ENCODE data around the gene PRELID1. TPM values are rescaled to one million over a fixed set of nuclear protein-coding genes. Genes with fewer than 3 reads are reported as not detected.

The PRELID1 gene
- total RNA-seq, 1 donor from 2014 or later, result 87.0 TPM

DNA sequence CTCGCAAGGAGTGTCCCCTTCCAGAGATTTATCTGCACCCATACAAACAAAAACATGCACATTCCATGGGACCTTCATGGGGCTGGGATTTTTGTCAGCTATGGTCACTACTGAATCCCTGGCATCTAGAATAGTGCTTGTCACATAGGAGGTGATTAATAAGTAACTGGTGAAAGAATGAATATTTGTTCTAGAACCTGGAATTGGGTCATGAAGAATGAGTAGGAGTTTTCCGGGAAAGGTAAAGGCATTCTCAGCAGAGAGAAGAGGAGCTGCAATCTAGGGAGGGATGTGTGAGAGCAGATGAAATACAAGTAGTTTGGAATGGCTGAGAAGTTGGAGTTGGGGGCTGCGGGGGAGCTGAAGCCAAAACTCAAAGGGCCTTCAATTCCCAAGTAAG, 50.7 kb downstream of the PRELID1 start:
- Histone ChIP-seq H3K36me3 (peaks cover 10% of the 10 kb centered on the region), H3K4me1 (peaks cover 24% of the 10 kb centered on the region), H3K27ac (no peak overlapping the region), H3K9me3 (no peaks in the 10 kb centered on the region), H3K4me3 (no peak overlapping the region), H3K27me3 (no peaks in the 10 kb centered on the region)
- intact Hi-C loops (cut with DNase I), result no loop called here
- TF ChIP-seq, protein P1, sequence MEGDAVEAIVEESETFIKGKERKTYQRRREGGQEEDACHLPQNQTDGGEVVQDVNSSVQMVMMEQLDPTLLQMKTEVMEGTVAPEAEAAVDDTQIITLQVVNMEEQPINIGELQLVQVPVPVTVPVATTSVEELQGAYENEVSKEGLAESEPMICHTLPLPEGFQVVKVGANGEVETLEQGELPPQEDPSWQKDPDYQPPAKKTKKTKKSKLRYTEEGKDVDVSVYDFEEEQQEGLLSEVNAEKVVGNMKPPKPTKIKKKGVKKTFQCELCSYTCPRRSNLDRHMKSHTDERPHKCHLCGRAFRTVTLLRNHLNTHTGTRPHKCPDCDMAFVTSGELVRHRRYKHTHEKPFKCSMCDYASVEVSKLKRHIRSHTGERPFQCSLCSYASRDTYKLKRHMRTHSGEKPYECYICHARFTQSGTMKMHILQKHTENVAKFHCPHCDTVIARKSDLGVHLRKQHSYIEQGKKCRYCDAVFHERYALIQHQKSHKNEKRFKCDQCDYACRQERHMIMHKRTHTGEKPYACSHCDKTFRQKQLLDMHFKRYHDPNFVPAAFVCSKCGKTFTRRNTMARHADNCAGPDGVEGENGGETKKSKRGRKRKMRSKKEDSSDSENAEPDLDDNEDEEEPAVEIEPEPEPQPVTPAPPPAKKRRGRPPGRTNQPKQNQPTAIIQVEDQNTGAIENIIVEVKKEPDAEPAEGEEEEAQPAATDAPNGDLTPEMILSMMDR (IDR thresholded peaks at IDR 0.05), result no peak
- ATAC-seq (no peak), DNase-seq (no peak)

DNA sequence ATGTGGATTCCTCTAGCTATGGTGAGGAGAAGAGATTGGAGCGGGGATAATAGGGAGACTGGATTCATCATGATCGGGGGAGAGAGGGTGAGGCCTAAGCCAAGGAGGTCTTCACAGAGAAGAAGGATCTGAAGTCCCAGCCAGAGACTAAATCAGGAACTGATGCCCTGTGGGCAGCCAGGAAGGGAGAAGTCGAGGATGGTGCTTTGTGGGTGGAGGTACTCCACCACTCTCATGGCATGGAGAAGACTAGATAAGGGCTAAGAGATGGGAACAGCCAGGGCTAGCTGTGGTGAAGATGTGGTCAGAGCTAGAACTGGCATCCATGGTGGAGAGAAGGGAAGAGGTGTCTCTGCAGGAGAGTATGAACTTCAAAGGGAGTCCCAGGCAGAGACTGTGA, 51.1 kb downstream of the PRELID1 start:
- TF ChIP-seq, protein P1 (IDR thresholded peaks at IDR 0.05), result no peak

DNA sequence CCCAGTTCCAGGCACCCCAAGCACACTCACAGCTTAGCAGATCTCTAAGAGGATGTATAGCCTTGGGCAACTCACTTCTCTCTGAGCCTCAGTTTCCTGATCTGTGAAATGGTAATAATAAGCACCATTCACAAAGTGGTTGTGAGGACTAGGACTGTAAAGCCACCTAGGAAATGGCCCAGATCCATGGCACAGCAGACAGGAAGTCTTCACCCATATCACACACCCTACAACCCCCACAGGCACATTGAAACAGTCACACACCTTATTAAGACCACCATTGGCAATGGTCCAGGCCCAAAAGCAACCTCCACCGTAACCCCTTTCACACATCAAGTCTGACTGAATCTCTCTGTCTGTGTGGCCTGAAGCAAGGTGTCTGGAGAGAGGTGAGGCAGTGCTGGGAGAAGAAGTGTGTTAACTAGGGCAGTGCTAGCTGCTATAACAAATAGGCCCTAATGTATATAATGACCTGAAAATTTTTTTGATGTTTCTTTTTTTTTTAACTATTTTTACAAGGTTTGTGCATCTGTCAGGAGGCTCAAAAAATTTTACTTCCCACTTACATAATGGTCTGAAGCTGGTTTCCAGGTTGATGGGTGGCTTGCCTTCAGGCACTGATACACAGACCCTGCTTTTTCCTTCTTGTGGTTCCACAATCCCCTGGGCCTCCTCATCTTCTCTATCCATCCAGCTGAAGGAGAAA, 51.7 kb downstream of the PRELID1 start:
- Histone ChIP-seq H3K4me3 (no peak overlapping the region), H3K27me3 (no peaks in the 10 kb centered on the region), H3K4me1 (peaks cover 16% of the 10 kb centered on the region), H3K9me3 (no peaks in the 10 kb centered on the region), H3K27ac (no peak overlapping the region), H3K36me3 (no peaks in the 10 kb centered on the region)
- DNase-seq (no peak), ATAC-seq (no peak)
- intact Hi-C loops (cut with DNase I), result no loop called here
- TF ChIP-seq, protein P1 (IDR thresholded peaks at IDR 0.05), result no peak

More for the DNA sequence above, 51.1 kb downstream of the PRELID1 start:
- H3K9me3 ChIP-seq, result no peaks in the 10 kb centered on the region
- DNase-seq (no peak), ATAC-seq (no peak)
- peaks cover 22% of the 10 kb centered on the region for H3K4me1 ChIP-seq
- H3K4me3 ChIP-seq, result no peak overlapping the region
- H3K27me3 ChIP-seq, result no peaks in the 10 kb centered on the region
- peaks cover 5% of the 10 kb centered on the region for H3K36me3 ChIP-seq
- intact Hi-C loops (cut with DNase I), result no loop called here
- no peak overlapping the region for H3K27ac ChIP-seq

DNA sequence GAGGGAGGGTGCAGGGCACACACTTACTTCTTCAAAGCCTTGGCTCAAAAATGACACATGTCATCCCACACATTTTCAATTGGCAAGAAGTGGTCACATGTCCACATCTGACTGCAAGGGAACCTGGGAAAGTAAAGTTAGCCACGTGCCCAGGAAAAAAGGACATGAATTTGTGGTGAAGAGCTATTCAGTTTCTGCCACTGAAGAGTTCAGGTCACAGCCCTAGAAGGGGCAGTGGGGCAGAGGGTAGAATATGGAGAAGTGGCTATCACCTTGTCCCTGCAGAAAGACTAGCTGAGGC, 52.2 kb downstream of the PRELID1 start:
- H3K4me3 ChIP-seq, result no peak overlapping the region
- ATAC-seq (no peak), DNase-seq (no peak)
- no peak overlapping the region for H3K27ac ChIP-seq
- H3K9me3 ChIP-seq, result no peaks in the 10 kb centered on the region
- intact Hi-C loops (cut with DNase I), result no loop called here
- H3K36me3 ChIP-seq, result no peaks in the 10 kb centered on the region
- H3K27me3 ChIP-seq, result no peaks in the 10 kb centered on the region
- TF ChIP-seq, protein P1 (IDR thresholded peaks at IDR 0.05), result no peak
- H3K4me1 ChIP-seq, result peaks cover 11% of the 10 kb centered on the region

Other genes starting within 250 kb of the PRELID1 start
- gene FGFR4, start 216.9 kb upstream of the PRELID1 start, total RNA-seq, result 109 TPM
- 67.7 TPM for gene NSD1, start 170.0 kb upstream of the PRELID1 start, total RNA-seq
- 36.3 TPM for gene RAB24, start 80 bp upstream of the PRELID1 start, total RNA-seq
- gene MXD3, start 8.1 kb downstream of the PRELID1 start, total RNA-seq, result 10.1 TPM
- 117 TPM for gene LMAN2, start 47.9 kb downstream of the PRELID1 start, total RNA-seq
- 17.5 TPM for gene RGS14, start 54.1 kb downstream of the PRELID1 start, total RNA-seq
- not detected for gene SLC34A1, start 80.6 kb downstream of the PRELID1 start, total RNA-seq
- not detected for gene PFN3, start 96.9 kb downstream of the PRELID1 start, total RNA-seq
- gene F12, start 105.8 kb downstream of the PRELID1 start, total RNA-seq, result 0.69 TPM
- 43.9 TPM for gene GRK6, start 122.9 kb downstream of the PRELID1 start, total RNA-seq
- 2.1 TPM for gene PRR7, start 143.0 kb downstream of the PRELID1 start, total RNA-seq
- 34.6 TPM for gene DBN1, start 169.8 kb downstream of the PRELID1 start, total RNA-seq
- 59.1 TPM for gene PDLIM7, start 193.8 kb downstream of the PRELID1 start, total RNA-seq
- gene DOK3, start 206.0 kb downstream of the PRELID1 start, total RNA-seq, result 45.6 TPM
- gene DDX41, start 213.2 kb downstream of the PRELID1 start, total RNA-seq, result 61.6 TPM

All from upper lobe of right lung (tissue), 1 donor.